GM19395 (cell line): Measurements from ENCODE around the gene RPL26.
"Not testable (repeated sequence)": the region's sequence is repeated elsewhere in the genome, so short reads cannot be mapped to it uniquely, and the experiment has no call there.

Experiments used
- ATAC-seq: cut with Tn5 transposase; IDR thresholded peaks from one replicate; pipeline ENCODE4 v1.9.1; 2021; ENCODE audit warnings: mild to moderate bottlenecking, moderate library complexity; ENCODE audit not compliant: unreplicated experiment

RPL26 gene

GRCh38 chr17:8397636-8398035 lies 14.6 kb upstream of the RPL26 start, which contains the start of gene RNF222:
RNF222 (minus strand) TSS chr17:8397827; CDS start chr17:8393461, 4,366 bp downstream.
- no peak for ATAC-seq

GRCh38 chr17:8394497-8394896 lies 11.5 kb upstream of the RPL26 start:
- ATAC-seq = not testable (repeated sequence)

DNA sequence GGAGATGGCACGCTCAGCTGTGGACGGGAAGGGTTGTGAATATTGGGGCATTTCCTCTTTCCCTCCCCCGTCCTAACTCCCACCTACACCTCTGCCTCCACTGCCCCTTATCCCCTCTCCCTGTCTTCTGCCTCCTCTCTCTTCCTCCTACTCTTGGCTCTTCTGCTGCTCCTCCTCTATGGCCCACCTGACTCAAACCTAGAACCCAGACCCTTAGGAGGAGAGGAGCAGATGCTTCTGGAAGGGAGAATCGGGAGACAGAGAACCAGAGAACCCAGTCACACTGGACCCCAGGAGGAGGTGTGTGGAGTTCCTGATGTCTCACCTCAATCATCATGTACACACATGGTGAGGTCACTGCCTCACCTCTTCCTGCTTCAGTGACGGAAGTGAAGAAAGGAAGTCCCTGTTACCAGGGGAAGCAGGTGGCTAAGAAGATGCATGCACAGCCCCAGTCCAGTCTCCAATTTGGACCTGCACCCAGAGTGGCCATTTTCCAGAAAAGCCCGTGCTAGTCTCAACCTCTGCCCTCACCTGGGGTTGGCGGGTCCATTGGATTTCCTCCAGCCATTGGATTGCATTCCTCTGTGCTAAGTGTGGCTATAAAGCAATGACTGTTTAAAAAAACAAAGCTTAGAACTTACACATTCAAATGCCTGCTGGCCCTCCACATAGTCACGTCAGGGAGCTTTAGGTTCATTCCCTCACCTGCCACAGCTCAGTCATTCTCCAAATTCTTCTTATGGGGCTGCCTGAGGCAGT lies 10.7 kb upstream of the RPL26 start:
- ATAC-seq = no peak

DNA sequence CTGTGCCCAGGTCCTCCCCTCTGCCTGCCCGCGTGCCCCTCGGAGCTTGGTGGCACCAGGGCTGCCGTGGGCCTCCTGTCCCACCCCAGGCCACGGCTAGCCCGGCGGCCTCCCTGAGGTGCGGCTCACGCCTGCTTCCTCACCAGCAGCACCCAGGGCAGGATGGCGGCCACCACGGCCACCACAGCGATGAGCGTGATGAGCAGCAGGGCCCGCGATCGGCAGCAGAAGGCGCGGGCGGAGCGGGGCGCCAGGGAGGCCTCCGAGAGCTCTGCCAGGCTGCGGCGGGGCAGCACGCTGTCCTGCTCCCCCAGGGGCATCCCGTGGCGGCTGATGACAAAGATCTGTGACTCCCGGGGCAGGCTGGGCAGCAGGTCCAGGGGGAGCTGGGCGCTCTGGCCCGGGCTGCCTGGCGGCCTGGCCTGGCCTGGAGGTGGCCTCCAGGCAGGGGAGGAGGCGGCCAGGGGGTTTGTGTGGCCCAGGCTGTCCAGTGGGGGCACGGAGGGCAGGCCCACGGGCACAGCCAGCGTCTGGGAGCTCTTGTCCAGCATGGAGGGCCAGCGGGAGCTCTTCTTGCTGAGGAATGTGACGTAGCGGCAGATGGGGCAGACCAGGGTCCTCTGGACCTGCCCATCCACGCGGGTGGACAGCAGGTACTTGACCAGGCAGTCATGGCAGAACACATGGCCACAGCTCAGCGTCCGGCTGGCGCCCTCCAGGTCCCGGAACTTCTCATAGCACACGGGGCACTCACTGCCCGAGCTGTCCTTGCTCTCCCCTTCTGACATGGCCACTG lies 9.9 kb upstream of the RPL26 start:
- no peak for ATAC-seq

DNA sequence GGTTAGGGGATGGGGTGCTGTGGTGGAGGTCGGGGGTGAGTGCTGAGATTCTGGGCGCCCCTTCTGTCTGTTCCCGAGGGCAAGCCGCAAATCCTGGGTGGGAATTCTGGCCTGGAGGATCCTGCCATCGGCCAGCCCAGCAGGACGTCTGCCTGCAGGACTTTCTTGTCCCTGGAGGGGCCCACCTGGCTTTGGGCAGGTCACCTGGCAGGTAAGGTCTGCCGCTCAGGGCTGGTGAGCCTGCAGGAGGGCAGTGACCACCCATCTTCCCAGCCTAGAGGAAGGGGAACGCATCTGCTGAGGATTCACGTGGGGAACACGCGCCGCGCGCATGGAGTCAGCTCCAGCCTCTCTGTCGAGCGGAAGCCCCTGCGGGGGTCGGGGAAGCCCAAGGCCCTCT lies 9.3 kb upstream of the RPL26 start:
- ATAC-seq = no peak

- ATAC-seq = no peak
Measured at GRCh38 chr17:8391711-8392110, 8.7 kb upstream of the RPL26 start.

- ATAC-seq = no peak
Measured at GRCh38 chr17:8387914-8388651, 5.1 kb upstream of the RPL26 start.

- ATAC-seq = no peak
Measured at GRCh38 chr17:8386841-8387240, 3.8 kb upstream of the RPL26 start.

- no peak for ATAC-seq
Measured at GRCh38 chr17:8384801-8385378, 1.9 kb upstream of the RPL26 start.

GRCh38 chr17:8382880-8383142 lies 182 bp downstream of the RPL26 start:
- peak; percentile 23 for ATAC-seq

- ATAC-seq = no peak
Measured at GRCh38 chr17:8382052-8382879, 727 bp downstream of the RPL26 start.

DNA sequence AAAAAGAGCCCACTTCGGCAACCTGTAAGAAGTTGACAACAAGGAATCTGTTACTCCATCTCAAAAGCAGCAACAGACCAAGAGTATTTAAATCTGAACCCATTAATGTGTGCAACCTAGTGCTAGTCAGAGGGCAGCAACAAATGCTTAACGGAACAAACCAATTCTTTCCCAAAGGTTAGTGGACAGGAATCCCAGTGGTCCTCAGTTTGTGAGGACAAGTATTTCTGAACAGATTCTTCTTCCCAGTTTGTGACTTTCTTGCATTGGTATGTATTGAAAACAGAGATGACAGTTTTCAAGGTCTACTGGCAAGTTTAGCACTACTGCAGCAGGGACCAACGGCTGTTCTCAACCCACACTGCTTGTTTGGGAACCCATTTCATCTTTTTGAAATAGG lies 2.9 kb downstream of the RPL26 start:
- no peak for ATAC-seq

- ATAC-seq = not testable (repeated sequence)
Measured at GRCh38 chr17:8378117-8378516, 4.9 kb downstream of the RPL26 start.

GRCh38 chr17:8377422-8377821 lies 5.6 kb downstream of the RPL26 start:
- no peak for ATAC-seq

DNA sequence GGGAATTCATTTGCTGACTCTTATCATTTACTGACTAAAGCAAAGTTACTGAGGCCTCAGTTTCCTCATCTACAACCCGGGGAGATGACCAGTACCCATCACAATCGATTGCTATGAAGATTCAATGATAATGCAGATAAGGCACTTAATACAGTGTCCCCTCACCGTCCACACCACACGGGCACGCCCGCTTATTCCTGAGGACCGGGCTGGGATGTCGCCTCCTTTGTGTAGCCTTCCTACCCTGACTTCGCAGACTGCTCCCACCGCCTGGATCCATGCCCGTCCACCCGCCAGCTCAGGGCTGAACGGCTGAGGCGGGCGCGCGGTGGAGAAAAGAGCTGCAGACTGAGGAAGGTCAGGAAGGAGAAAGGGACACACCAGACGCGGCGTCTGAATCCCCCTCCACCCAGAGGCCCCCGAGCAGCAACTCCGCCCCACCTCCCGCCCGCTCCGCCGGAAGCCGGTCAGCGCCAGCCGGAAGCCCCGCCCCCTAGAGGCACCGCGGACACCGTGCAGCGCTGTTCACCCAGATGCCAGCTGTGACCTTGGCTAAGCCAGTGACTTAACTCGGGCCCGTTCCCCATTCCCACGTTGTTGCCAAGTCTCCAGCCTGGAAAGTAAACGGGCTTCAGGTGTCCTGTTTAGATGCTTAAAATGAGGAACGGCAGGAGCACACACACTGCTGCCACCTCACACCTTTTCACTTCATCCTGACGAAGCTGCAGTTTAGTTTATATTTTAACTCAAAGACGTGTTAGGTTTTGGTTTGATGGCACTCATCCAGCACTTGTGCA lies 6.5 kb downstream of the RPL26 start, which contains the start of gene KRABD2:
Gene KRABD2 (minus strand): TSS at position 434 of the 797 bp plus-strand sequence.
- peak; percentile 92 for ATAC-seq

DNA sequence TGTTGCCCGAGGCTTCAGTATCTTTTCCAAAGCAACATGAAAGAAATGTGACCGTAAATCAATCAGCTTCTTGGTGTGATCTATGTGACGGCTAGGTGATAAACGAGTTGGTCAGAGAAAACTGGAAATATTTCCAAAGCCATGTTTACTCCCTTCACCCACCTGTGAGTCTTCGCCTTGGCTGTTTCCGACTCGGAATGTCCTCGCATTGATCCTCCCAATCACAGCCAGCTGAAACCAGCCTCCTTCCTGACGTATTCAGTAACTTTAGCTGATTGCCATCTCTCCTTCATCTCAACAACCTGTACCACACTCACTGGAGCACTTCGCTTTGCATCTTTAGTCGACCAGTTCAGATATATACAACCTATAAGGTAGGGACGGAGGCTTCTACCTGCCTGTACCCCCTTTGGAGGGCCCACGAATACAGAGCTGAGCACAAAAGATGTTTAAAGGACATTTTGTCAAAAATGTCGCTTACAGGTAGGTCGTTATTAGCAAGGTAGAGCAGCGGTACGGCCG lies 7.2 kb downstream of the RPL26 start:
- peak; percentile 14 for ATAC-seq

GRCh38 chr17:8373856-8374255 lies 9.1 kb downstream of the RPL26 start:
- not testable (repeated sequence) for ATAC-seq

DNA sequence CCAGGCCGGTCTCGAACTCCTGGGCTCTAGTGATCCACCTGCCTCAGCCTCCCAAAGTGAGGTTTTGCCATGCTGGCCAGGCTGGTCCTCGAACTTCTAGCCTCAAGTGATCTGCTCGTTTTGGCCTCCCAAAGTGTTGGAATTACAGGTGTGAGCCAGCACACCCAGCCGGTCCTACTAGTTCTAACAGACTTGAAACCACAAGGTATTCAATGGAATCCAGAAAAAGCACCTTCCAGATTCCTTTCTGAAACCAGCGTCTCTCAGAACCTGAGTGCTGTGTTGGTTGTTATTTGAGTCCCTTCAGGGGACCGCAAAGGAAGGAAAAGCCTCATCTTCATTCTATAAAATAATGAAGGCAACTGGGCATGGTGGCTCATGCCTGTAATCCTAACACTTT lies 10.6 kb downstream of the RPL26 start:
- no peak for ATAC-seq

DNA sequence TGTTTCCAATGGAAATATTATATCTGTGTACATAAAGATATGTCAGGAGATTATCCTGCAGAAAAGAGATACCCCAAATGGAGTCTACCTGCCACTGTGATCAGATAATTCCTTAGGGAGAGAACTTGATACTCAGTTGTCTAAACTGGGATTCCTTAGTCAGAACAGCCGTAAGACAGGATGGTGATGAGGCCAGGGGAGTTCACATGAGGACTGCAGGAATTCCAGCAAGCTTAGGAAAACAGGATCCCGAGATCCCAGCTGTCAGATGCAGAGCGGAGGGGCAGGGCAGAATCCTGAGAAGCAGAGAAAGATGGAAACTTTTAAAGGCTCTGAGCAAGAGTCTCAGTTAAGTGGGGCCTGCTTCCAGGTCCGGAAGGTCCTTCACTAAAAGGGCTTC lies 11.2 kb downstream of the RPL26 start:
- ATAC-seq = no peak
